A673 (cell line): ENCODE data around the gene ALG10. TPM values are rescaled to one million over a fixed set of nuclear protein-coding genes. Genes with fewer than 3 reads are reported as not detected.

Experiments
- BruUV-seq: library from RNA; stranded (reverse); fragments of 400-500 nt; replicated peaks from 2 replicates; lab custom pipeline; 2021; lab: Mats Ljungman, UMichigan
- CTCF ChIA-PET: fragments of 300-600 bp; sonication (Branson Sonifier 250); formaldehyde crosslinking; loops from one replicate; lab custom pipeline; 2022; ENCODE audit warnings: antibody characterized with exemption; lab: Charles Lee
- POLR2A ChIA-PET: fragments of 300-600 bp; sonication (Branson Sonifier 250); formaldehyde crosslinking; loops from one replicate; lab custom pipeline; 2022; ENCODE audit warnings: antibody characterized with exemption; ENCODE audit not compliant: low non-redundant PET; lab: Charles Lee
- DNase-seq: peaks from one replicate; pipeline ENCODE4 v3.0.0-alpha.2; 2015; ENCODE audit warnings: low spot score
- H3K27ac ChIP-seq: fragments of 200-600 bp; sonication (generic); 2 replicates; pipeline ENCODE4 v1.5.1; 2016; ENCODE audit warnings: mixed run types, low read depth, mild to moderate bottlenecking, mixed read lengths, antibody characterized with exemption, low read length; ENCODE audit not compliant: poor library complexity, severe bottlenecking
- H3K27me3 ChIP-seq: fragments of 200-600 bp; sonication (generic); replicated peaks from 2 replicates; pipeline ENCODE4 v1.6.1; 2017; ENCODE audit warnings: mixed run types, low read depth, mild to moderate bottlenecking, mixed read lengths, antibody characterized with exemption, low read length; ENCODE audit not compliant: insufficient read depth, poor library complexity
- H3K36me3 ChIP-seq: fragments of 200-600 bp; sonication (generic); 2 replicates; pipeline ENCODE4 v1.6.1; 2016; ENCODE audit warnings: mixed run types, mild to moderate bottlenecking, mixed read lengths, antibody characterized with exemption, low read length; ENCODE audit not compliant: insufficient read depth, poor library complexity, severe bottlenecking
- H3K4me1 ChIP-seq: fragments of 200-600 bp; sonication (generic); 2 replicates; pipeline ENCODE4 v1.6.1; 2017; ENCODE audit warnings: mixed run types, mild to moderate bottlenecking, mixed read lengths, antibody characterized with exemption, low read length; ENCODE audit not compliant: insufficient read depth, poor library complexity, severe bottlenecking
- H3K4me3 ChIP-seq: fragments of 200-600 bp; sonication (generic); 2 replicates; pipeline ENCODE4 v1.5.1; 2016; ENCODE audit warnings: low read depth, mixed run types, mild to moderate bottlenecking, mixed read lengths, low read length; ENCODE audit not compliant: poor library complexity, severe bottlenecking
- H3K9me3 ChIP-seq: fragments of 200-600 bp; sonication (generic); 2 replicates; pipeline ENCODE4 v1.6.1; 2016; ENCODE audit warnings: mixed run types, low read depth, mild to moderate bottlenecking, mixed read lengths, antibody characterized with exemption, low read length; ENCODE audit not compliant: poor library complexity, severe bottlenecking
- CTCF ChIP-seq: fragments of 300-800, 200-600 bp; sonication (generic); conservative IDR thresholded peaks from 2 replicates; pipeline ENCODE4 v1.5.1; 2017; ENCODE audit warnings: low read depth, mild to moderate bottlenecking, antibody characterized with exemption, low read length, moderate library complexity, mixed read lengths
- EZH2 ChIP-seq: fragments of 200-600 bp; sonication (generic); IDR thresholded peaks from 2 replicates; pipeline ENCODE4 v1.6.1; 2017; ENCODE audit warnings: borderline replicate concordance, low read depth, mild to moderate bottlenecking, mixed read lengths, antibody characterized with exemption, low read length; ENCODE audit not compliant: poor library complexity, severe bottlenecking
- intact Hi-C: fragments of 100-400 bp; cut with micrococcal nuclease; formaldehyde crosslinking; loops from one replicate; pipeline ENCODE4 v1.10.0; 2022; ENCODE audit not compliant: unreplicated experiment
- total RNA-seq: library from RNA; stranded (reverse); gene quantifications from 2 replicates; pipeline ENCODE4 v1.2.3, GENCODE V29; 2021

The ALG10 gene
- total RNA-seq, 1 experiment from 2014 or later, result 19.4 TPM

GRCh38 chr12:34048714-34049113 lies 26.4 kb downstream of the ALG10 start:
- H3K27ac ChIP-seq, result no peak overlapping the region
- no peaks in the 10 kb centered on the region for H3K4me1 ChIP-seq
- intact Hi-C loops, result no loop called here
- H3K27me3 ChIP-seq, result no peaks in the 10 kb centered on the region
- ChIA-PET CTCF (no interaction called here), POLR2A (no interaction called here)
- no peak overlapping the region for H3K4me3 ChIP-seq
- H3K36me3 ChIP-seq, result no peaks in the 10 kb centered on the region
- no peaks in the 10 kb centered on the region for H3K9me3 ChIP-seq
- no peak for DNase-seq
- TF ChIP-seq EZH2 (no peak), CTCF (no peak)
- no TSS peak for BruUV-seq

GRCh38 chr12:34051486-34051885 lies 29.2 kb downstream of the ALG10 start:
- no peaks in the 10 kb centered on the region for H3K4me1 ChIP-seq
- H3K4me3 ChIP-seq, result no peak overlapping the region
- intact Hi-C loops, result loop anchor here (2.0 kb wide), 1 partner anchor 67 kb away; no protein-coding TSS in a partner anchor
- DNase-seq, result no peak
- no peaks in the 10 kb centered on the region for H3K27me3 ChIP-seq
- no peaks in the 10 kb centered on the region for H3K36me3 ChIP-seq
- no peak for TF ChIP-seq CTCF
- TF ChIP-seq EZH2, result no peak
- ChIA-PET CTCF (no interaction called here), POLR2A (no interaction called here)
- H3K9me3 ChIP-seq, result no peaks in the 10 kb centered on the region
- no TSS peak for BruUV-seq
- H3K27ac ChIP-seq, result no peak overlapping the region

- POLR2A ChIA-PET, result no interaction called here
- H3K27ac ChIP-seq, result no peak overlapping the region
- intact Hi-C loops, result no loop called here
- DNase-seq, result no peak
- H3K9me3 ChIP-seq, result no peaks in the 10 kb centered on the region
- BruUV-seq, result no TSS peak
- H3K4me1 ChIP-seq, result no peaks in the 10 kb centered on the region
- CTCF ChIA-PET, result no interaction called here
- TF ChIP-seq CTCF, result no peak
- no peak for TF ChIP-seq EZH2
- no peaks in the 10 kb centered on the region for H3K27me3 ChIP-seq
- H3K4me3 ChIP-seq, result no peak overlapping the region
- H3K36me3 ChIP-seq, result no peaks in the 10 kb centered on the region
Observed at GRCh38 chr12:34054938-34055337, 32.6 kb downstream of the ALG10 start.
